GM21723 (cell line): ENCODE data around the gene DPCD.

Source experiments
- ATAC-seq: cut with Tn5 transposase; IDR thresholded peaks from one replicate; pipeline ENCODE4 v1.9.1; 2021; ENCODE audit warnings: mild to moderate bottlenecking, moderate library complexity; ENCODE audit not compliant: unreplicated experiment

DPCD gene

DNA sequence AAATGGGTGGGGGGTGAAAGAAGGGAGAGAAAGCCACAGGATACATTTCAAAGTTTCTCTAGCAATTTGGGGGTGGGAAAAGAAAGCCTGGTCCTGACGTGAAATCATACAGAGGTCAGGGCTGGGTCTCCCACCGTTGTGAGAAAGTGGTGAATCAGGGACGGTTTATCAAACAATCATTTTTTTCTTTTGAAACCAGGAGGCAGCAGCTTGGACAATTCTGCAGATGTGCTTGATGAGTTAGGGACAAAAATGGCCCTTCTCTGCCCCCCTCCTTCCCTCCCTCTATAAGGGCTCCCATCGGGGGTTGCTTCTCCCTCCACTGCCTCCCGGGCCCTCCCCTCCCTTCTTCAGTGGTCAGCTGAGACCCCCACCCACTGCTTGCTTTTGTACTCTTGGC is 63.2 kb downstream of the DPCD start:
- ATAC-seq, result no peak

GRCh38 chr10:101653536-101653935 is 65.4 kb downstream of the DPCD start:
- ATAC-seq, result no peak

GRCh38 chr10:101655570-101655969 is 67.4 kb downstream of the DPCD start:
- ATAC-seq, result no peak

DNA sequence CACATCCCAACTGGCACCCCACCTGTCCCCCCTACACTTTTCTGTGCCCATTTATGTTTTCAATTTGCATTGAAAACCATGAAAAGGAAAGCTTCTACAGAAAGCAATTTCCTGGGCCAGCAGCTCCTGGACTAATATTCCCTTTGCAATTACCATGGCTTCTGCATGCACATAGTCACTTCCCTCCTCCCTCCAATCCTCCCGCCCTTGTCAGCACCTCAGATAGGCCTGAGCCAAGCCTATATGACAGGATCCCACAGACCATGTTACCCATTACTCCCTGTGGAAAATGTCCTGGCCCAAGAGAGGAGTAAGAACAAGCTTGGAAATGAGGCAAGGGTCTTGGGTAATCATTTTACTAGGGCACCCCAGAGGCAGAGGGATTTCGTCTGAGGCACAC is 68.8 kb downstream of the DPCD start:
- no peak for ATAC-seq

- ATAC-seq, result no peak
Measured at GRCh38 chr10:101658975-101659374, 70.9 kb downstream of the DPCD start.
